Lower leg skin (tissue), 3 donors: ENCODE results near the gene KCNE4.

Experiments used
- POLR2A ChIP-seq, 2 donors: fragments of 450-650 bp; IDR thresholded peaks; one replicate each; pipeline ENCODE4 v1.6.1; 2016 to 2017; ENCODE audit warnings: antibody characterized with exemption in 2 of 2, mild to moderate bottlenecking in 1 of 2, moderate library complexity in 1 of 2
- TF ChIP-seq, protein P1 (sequence below), 3 donors: fragments of 450-650 bp; IDR thresholded peaks; one replicate each; pipeline ENCODE4 v1.5.1; 2016; ENCODE audit warnings: antibody characterized with exemption in 3 of 3, mild to moderate bottlenecking in 3 of 3, moderate library complexity in 2 of 3

DNA sequence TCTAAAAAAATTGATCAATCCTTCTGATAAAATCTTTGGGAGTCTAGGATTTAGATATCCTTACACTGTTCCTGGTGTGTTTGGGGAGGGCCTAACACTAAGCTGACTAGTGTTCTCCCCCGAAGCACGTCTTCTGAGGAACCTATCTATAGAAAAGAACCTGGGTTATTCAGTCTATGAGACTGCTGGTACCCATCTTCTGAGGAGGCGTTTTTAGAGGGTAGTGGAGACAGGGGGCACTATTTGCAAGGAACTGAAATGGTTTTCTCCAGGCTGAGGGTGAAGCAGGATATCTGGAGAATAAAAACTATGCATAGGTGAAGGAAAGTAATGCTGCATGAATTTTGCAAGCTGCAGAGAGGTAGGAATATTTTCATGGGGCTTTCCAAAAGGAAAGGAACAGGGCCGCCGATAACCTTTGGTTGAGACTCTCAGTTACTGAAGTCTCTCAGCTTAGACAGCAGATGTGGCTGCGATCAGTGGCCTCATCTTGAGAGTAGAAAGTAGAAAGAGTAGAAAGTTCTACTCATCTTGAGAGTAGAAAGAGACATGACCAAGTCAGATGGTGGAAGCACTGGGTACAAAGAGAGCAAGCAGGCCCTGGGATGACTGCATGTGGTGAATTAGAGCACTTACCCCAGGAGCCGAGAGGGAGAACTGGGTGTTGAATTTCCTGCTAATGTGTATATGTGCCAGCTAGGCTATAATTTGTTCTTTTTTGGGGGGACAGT, 31.8 kb upstream of the KCNE4 start:
- TF ChIP-seq, protein P1, sequence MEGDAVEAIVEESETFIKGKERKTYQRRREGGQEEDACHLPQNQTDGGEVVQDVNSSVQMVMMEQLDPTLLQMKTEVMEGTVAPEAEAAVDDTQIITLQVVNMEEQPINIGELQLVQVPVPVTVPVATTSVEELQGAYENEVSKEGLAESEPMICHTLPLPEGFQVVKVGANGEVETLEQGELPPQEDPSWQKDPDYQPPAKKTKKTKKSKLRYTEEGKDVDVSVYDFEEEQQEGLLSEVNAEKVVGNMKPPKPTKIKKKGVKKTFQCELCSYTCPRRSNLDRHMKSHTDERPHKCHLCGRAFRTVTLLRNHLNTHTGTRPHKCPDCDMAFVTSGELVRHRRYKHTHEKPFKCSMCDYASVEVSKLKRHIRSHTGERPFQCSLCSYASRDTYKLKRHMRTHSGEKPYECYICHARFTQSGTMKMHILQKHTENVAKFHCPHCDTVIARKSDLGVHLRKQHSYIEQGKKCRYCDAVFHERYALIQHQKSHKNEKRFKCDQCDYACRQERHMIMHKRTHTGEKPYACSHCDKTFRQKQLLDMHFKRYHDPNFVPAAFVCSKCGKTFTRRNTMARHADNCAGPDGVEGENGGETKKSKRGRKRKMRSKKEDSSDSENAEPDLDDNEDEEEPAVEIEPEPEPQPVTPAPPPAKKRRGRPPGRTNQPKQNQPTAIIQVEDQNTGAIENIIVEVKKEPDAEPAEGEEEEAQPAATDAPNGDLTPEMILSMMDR (IDR thresholded peaks at IDR 0.05), result no peak
- TF ChIP-seq POLR2A (IDR thresholded peaks at IDR 0.05), result no peak
